ENCODE results near the gene NEMP2.

NEMP2 gene

GRCh38 chr2:190533175-190533967, 1.2 kb downstream of the NEMP2 start:
- H3K36me3 ChIP-seq (ENCODE audit: control insufficient read depth in 1 of 2, insufficient read depth in 2 of 2, low read length in 2 of 2), result no peaks in the 10 kb centered on the region
- no peaks in the 10 kb centered on the region for H3K9me3 ChIP-seq (ENCODE audit: insufficient read depth, low read depth, low read length)
- H2BK12ac ChIP-seq (ENCODE audit: low read length), result peak overlapping the region; percentile 76
- H3K9ac ChIP-seq (ENCODE audit: low read length), result no peak overlapping the region
- H3K27ac ChIP-seq (ENCODE audit: low read depth, low read length), result no peak overlapping the region
- H3K14ac ChIP-seq (ENCODE audit: low read length), result peak overlapping the region; percentile 62
- peak overlapping the region; percentile 89 for H4K91ac ChIP-seq (ENCODE audit: low read depth, low read length)
- peak overlapping the region; percentile 62 for H2AFZ ChIP-seq (ENCODE audit: insufficient read depth, low read length, poor library complexity)
- peak overlapping the region; percentile 91 for H2BK120ac ChIP-seq (ENCODE audit: insufficient read depth, low read length, poor library complexity)
- no peak for DNase-seq
- H3K18ac ChIP-seq (ENCODE audit: low read length), result peak overlapping the region; percentile 77
- H4K8ac ChIP-seq (ENCODE audit: low read depth, low read length), result peak overlapping the region; percentile 96
- peaks cover 15% of the 10 kb centered on the region for H3K79me1 ChIP-seq (ENCODE audit: low read length)
- no peak overlapping the region for H3K23ac ChIP-seq (ENCODE audit: low read length)
- no peak overlapping the region for H2BK5ac ChIP-seq (ENCODE audit: low read depth, low read length, poor library complexity)
- H3K27me3 ChIP-seq (ENCODE audit: insufficient read depth, low read length), result no peaks in the 10 kb centered on the region
- no CpG with 5 or more reads among the region's 10 CpGs for WGBS (ENCODE audit: extremely low coverage, insufficient coverage, insufficient read length)
- peaks cover 9% of the 10 kb centered on the region for H3K79me2 ChIP-seq (ENCODE audit: control insufficient read depth, insufficient read depth, low read length, poor library complexity)
- peaks cover 15 to 16% of the 10 kb centered on the region in 2 experiments for H3K4me1 ChIP-seq (ENCODE audit: control insufficient read depth in 1 of 2, insufficient read depth in 2 of 2, low read length in 2 of 2)
- peak overlapping the region; percentile 38 for H3K4me3 ChIP-seq (ENCODE audit: low read depth, low read length)
- peak overlapping the region; percentile 42 for H2AK5ac ChIP-seq (ENCODE audit: low read length)
- peak overlapping the region; percentile 78 for H4K12ac ChIP-seq (ENCODE audit: low read depth, low read length)
- peak overlapping the region; percentile 30 for H3K4ac ChIP-seq (ENCODE audit: low read depth, low read length)
- H3K4me2 ChIP-seq (ENCODE audit: low read length), result peak overlapping the region; percentile 75

- H3K14ac ChIP-seq (ENCODE audit: low read length), result no peak overlapping the region
- H2BK12ac ChIP-seq (ENCODE audit: low read length), result no peak overlapping the region
- H4K8ac ChIP-seq (ENCODE audit: low read depth, low read length), result no peak overlapping the region
- H2BK5ac ChIP-seq (ENCODE audit: low read depth, low read length, poor library complexity), result no peak overlapping the region
- H3K4me3 ChIP-seq (ENCODE audit: low read depth, low read length), result no peak overlapping the region
- H2BK120ac ChIP-seq (ENCODE audit: insufficient read depth, low read length, poor library complexity), result no peak overlapping the region
- peaks cover 9% of the 10 kb centered on the region for H3K79me2 ChIP-seq (ENCODE audit: control insufficient read depth, insufficient read depth, low read length, poor library complexity)
- peaks cover 15 to 22% of the 10 kb centered on the region in 2 experiments for H3K4me1 ChIP-seq (ENCODE audit: control insufficient read depth in 1 of 2, insufficient read depth in 2 of 2, low read length in 2 of 2)
- no peak overlapping the region for H3K4ac ChIP-seq (ENCODE audit: low read depth, low read length)
- no peak overlapping the region for H4K12ac ChIP-seq (ENCODE audit: low read depth, low read length)
- H3K36me3 ChIP-seq (ENCODE audit: control insufficient read depth in 1 of 2, insufficient read depth in 2 of 2, low read length in 2 of 2), result no peaks in the 10 kb centered on the region
- H2AK5ac ChIP-seq (ENCODE audit: low read length), result no peak overlapping the region
- no peaks in the 10 kb centered on the region for H3K27me3 ChIP-seq (ENCODE audit: insufficient read depth, low read length)
- H3K27ac ChIP-seq (ENCODE audit: low read depth, low read length), result no peak overlapping the region
- H3K4me2 ChIP-seq (ENCODE audit: low read length), result no peak overlapping the region
- WGBS (ENCODE audit: extremely low coverage, insufficient coverage, insufficient read length), result no CpG with 5 or more reads among the region's 4 CpGs
- no peak overlapping the region for H2AFZ ChIP-seq (ENCODE audit: insufficient read depth, low read length, poor library complexity)
- no peak for DNase-seq
- no peaks in the 10 kb centered on the region for H3K9me3 ChIP-seq (ENCODE audit: insufficient read depth, low read depth, low read length)
- no peak overlapping the region for H4K91ac ChIP-seq (ENCODE audit: low read depth, low read length)
- peaks cover 18% of the 10 kb centered on the region for H3K79me1 ChIP-seq (ENCODE audit: low read length)
- no peak overlapping the region for H3K9ac ChIP-seq (ENCODE audit: low read length)
- no peak overlapping the region for H3K18ac ChIP-seq (ENCODE audit: low read length)
- no peak overlapping the region for H3K23ac ChIP-seq (ENCODE audit: low read length)
These were observed 1.9 kb downstream of the NEMP2 start for GRCh38 chr2:190532581-190532980.

GRCh38 chr2:190530248-190530900, 4.1 kb downstream of the NEMP2 start:
- H3K36me3 ChIP-seq (ENCODE audit: control insufficient read depth in 1 of 2, insufficient read depth in 2 of 2, low read length in 2 of 2), result no peaks in the 10 kb centered on the region
- no peaks in the 10 kb centered on the region for H3K9me3 ChIP-seq (ENCODE audit: insufficient read depth, low read depth, low read length)
- H2AFZ ChIP-seq (ENCODE audit: insufficient read depth, low read length, poor library complexity), result no peak overlapping the region
- H3K4me1 ChIP-seq (ENCODE audit: control insufficient read depth in 1 of 2, insufficient read depth in 2 of 2, low read length in 2 of 2), result peaks cover 17 to 28% of the 10 kb centered on the region in 2 experiments
- H3K4me2 ChIP-seq (ENCODE audit: low read length), result no peak overlapping the region
- H3K23ac ChIP-seq (ENCODE audit: low read length), result no peak overlapping the region
- H2BK12ac ChIP-seq (ENCODE audit: low read length), result peak overlapping the region; percentile 12
- H3K4ac ChIP-seq (ENCODE audit: low read depth, low read length), result no peak overlapping the region
- H3K18ac ChIP-seq (ENCODE audit: low read length), result no peak overlapping the region
- DNase-seq, result peak in 1 of 2 donors; percentile 13
- H3K14ac ChIP-seq (ENCODE audit: low read length), result no peak overlapping the region
- peak overlapping the region; percentile 57 for H4K8ac ChIP-seq (ENCODE audit: low read depth, low read length)
- H3K9ac ChIP-seq (ENCODE audit: low read length), result no peak overlapping the region
- H4K12ac ChIP-seq (ENCODE audit: low read depth, low read length), result no peak overlapping the region
- H2AK5ac ChIP-seq (ENCODE audit: low read length), result no peak overlapping the region
- peaks cover 9% of the 10 kb centered on the region for H3K79me2 ChIP-seq (ENCODE audit: control insufficient read depth, insufficient read depth, low read length, poor library complexity)
- no peak overlapping the region for H2BK120ac ChIP-seq (ENCODE audit: insufficient read depth, low read length, poor library complexity)
- WGBS (ENCODE audit: extremely low coverage, insufficient coverage, insufficient read length), result no CpG with 5 or more reads among the region's 6 CpGs
- no peak overlapping the region for H3K4me3 ChIP-seq (ENCODE audit: low read depth, low read length)
- H4K91ac ChIP-seq (ENCODE audit: low read depth, low read length), result no peak overlapping the region
- H3K79me1 ChIP-seq (ENCODE audit: low read length), result peaks cover 21% of the 10 kb centered on the region
- H3K27me3 ChIP-seq (ENCODE audit: insufficient read depth, low read length), result no peaks in the 10 kb centered on the region
- H3K27ac ChIP-seq (ENCODE audit: low read depth, low read length), result peak overlapping the region; percentile 9
- no peak overlapping the region for H2BK5ac ChIP-seq (ENCODE audit: low read depth, low read length, poor library complexity)

GRCh38 chr2:190529486-190530247, 4.9 kb downstream of the NEMP2 start:
- H3K9ac ChIP-seq (ENCODE audit: low read length), result no peak overlapping the region
- H2BK120ac ChIP-seq (ENCODE audit: insufficient read depth, low read length, poor library complexity), result no peak overlapping the region
- H3K36me3 ChIP-seq (ENCODE audit: control insufficient read depth in 1 of 2, insufficient read depth in 2 of 2, low read length in 2 of 2), result no peaks in the 10 kb centered on the region
- WGBS (ENCODE audit: extremely low coverage, insufficient coverage, insufficient read length), result no CpG with 5 or more reads among the region's 3 CpGs
- peaks cover 18% of the 10 kb centered on the region for H3K79me1 ChIP-seq (ENCODE audit: low read length)
- H2AFZ ChIP-seq (ENCODE audit: insufficient read depth, low read length, poor library complexity), result no peak overlapping the region
- H3K4me2 ChIP-seq (ENCODE audit: low read length), result no peak overlapping the region
- H2AK5ac ChIP-seq (ENCODE audit: low read length), result no peak overlapping the region
- no peak overlapping the region for H2BK5ac ChIP-seq (ENCODE audit: low read depth, low read length, poor library complexity)
- H3K27ac ChIP-seq (ENCODE audit: low read depth, low read length), result no peak overlapping the region
- no peak for DNase-seq
- H3K18ac ChIP-seq (ENCODE audit: low read length), result peak overlapping the region; percentile 57
- H3K79me2 ChIP-seq (ENCODE audit: control insufficient read depth, insufficient read depth, low read length, poor library complexity), result peaks cover 7% of the 10 kb centered on the region
- H3K23ac ChIP-seq (ENCODE audit: low read length), result no peak overlapping the region
- H3K4me1 ChIP-seq (ENCODE audit: control insufficient read depth in 1 of 2, insufficient read depth in 2 of 2, low read length in 2 of 2), result peaks cover 17 to 28% of the 10 kb centered on the region in 2 experiments
- peak overlapping the region; percentile 1 for H4K91ac ChIP-seq (ENCODE audit: low read depth, low read length)
- H3K14ac ChIP-seq (ENCODE audit: low read length), result peak overlapping the region; percentile 65
- H3K4me3 ChIP-seq (ENCODE audit: low read depth, low read length), result no peak overlapping the region
- no peak overlapping the region for H4K12ac ChIP-seq (ENCODE audit: low read depth, low read length)
- no peaks in the 10 kb centered on the region for H3K27me3 ChIP-seq (ENCODE audit: insufficient read depth, low read length)
- H3K9me3 ChIP-seq (ENCODE audit: insufficient read depth, low read depth, low read length), result no peaks in the 10 kb centered on the region
- no peak overlapping the region for H3K4ac ChIP-seq (ENCODE audit: low read depth, low read length)
- peak overlapping the region; percentile 12 for H2BK12ac ChIP-seq (ENCODE audit: low read length)
- H4K8ac ChIP-seq (ENCODE audit: low read depth, low read length), result no peak overlapping the region
